Ovary (tissue), 3 donors: Measurements from ENCODE around the gene ST3GAL3.

ENCODE experiments used
- EP300 ChIP-seq: sonication (generic); formaldehyde crosslinking; IDR thresholded peaks from one replicate; pipeline ENCODE4 v1.6.1; 2017; ENCODE audit warnings: antibody characterized with exemption
- TF ChIP-seq, protein P1 (sequence below), 3 donors: fragments of 450-650 bp in 2 of 3; fragments of 200-600 bp in 1 of 3; IDR thresholded peaks; one replicate each; pipeline versions ENCODE4 v1.5.1 to v1.8.0; 2016 to 2022; ENCODE audit warnings: antibody characterized with exemption in 3 of 3, mild to moderate bottlenecking in 1 of 3
- donor health status: DM: no; HTN: no; CAD: no.

DNA sequence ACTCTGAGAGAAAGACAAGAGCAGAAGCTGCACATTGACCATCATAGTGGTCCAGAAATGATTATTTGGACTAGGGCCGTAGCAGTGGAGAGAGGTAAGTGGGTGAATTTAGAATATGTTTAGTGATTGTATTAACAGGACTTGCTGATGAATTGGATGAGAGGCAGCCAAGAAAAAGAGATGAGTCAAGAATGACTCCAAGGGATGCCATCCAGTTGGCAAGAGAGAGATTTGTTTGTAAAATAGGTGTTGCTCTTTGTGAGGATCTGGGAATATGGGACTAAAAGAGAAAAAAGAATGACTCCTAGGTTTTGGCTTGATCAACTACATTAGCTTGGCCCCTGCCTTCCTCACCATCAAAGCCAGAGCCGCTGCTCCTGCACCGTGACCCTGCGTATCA, 172.1 kb downstream of the ST3GAL3 start:
- TF ChIP-seq EP300 = no peak
- TF ChIP-seq, protein P1, sequence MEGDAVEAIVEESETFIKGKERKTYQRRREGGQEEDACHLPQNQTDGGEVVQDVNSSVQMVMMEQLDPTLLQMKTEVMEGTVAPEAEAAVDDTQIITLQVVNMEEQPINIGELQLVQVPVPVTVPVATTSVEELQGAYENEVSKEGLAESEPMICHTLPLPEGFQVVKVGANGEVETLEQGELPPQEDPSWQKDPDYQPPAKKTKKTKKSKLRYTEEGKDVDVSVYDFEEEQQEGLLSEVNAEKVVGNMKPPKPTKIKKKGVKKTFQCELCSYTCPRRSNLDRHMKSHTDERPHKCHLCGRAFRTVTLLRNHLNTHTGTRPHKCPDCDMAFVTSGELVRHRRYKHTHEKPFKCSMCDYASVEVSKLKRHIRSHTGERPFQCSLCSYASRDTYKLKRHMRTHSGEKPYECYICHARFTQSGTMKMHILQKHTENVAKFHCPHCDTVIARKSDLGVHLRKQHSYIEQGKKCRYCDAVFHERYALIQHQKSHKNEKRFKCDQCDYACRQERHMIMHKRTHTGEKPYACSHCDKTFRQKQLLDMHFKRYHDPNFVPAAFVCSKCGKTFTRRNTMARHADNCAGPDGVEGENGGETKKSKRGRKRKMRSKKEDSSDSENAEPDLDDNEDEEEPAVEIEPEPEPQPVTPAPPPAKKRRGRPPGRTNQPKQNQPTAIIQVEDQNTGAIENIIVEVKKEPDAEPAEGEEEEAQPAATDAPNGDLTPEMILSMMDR (IDR thresholded peaks at IDR 0.05) = no peak
